GM12872 (cell line): ENCODE measurements around the gene XPO4.

Experiments used
- TF ChIP-seq, protein P1 (sequence below): IDR thresholded peaks from 3 replicates; pipeline ENCODE4 v1.5.1; 2011; ENCODE audit warnings: low read depth, mild to moderate bottlenecking, low read length, moderate library complexity; ENCODE audit not compliant: insufficient read depth

The XPO4 gene

DNA sequence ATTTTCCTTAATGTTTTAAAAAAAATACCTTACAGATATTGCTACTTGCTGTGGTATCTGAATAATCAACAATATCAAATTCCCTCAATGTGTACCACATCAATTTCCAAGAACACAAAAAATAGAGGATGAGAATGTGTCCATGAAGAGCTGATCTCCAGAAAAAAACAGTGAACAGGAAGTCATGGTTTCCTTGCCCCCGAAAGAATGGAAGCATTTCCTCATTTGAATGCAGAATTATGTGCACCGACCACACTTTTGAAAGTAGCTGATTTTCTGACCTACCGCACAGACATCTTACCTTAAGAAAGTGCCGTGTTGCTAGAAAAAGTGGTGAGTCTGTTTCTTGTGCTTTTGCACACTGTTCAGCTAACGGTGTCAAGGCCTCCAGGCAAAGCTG lies 115.4 kb downstream of the XPO4 start:
- TF ChIP-seq, protein P1, sequence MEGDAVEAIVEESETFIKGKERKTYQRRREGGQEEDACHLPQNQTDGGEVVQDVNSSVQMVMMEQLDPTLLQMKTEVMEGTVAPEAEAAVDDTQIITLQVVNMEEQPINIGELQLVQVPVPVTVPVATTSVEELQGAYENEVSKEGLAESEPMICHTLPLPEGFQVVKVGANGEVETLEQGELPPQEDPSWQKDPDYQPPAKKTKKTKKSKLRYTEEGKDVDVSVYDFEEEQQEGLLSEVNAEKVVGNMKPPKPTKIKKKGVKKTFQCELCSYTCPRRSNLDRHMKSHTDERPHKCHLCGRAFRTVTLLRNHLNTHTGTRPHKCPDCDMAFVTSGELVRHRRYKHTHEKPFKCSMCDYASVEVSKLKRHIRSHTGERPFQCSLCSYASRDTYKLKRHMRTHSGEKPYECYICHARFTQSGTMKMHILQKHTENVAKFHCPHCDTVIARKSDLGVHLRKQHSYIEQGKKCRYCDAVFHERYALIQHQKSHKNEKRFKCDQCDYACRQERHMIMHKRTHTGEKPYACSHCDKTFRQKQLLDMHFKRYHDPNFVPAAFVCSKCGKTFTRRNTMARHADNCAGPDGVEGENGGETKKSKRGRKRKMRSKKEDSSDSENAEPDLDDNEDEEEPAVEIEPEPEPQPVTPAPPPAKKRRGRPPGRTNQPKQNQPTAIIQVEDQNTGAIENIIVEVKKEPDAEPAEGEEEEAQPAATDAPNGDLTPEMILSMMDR: no peak

DNA sequence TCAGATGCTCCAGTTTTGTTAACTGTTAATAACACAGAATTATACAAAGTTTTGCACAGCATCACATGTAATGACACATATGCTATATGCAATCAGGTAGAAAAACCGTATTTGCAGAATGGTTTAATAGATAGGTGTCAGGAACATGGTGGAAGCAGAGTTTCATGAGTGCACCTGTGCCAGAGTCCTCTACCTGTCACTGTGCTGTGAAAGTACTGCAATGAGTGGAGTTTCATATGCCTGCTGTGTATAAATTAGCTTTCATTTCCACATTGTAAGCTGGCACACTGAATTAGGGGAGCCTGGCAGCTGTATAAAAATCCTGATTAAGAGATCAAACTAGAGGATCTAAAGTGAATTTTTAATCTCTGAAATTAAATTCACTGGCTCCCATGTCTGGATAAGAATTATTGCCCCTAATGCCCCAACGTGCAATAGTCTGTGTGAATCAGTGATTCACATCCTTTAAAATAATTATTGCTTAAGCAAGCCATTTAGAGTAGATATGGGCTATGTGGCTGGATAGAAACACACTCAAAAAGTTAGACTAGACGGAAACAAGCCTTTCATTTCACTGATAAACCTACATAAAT lies 120.3 kb downstream of the XPO4 start:
- TF ChIP-seq, protein P1: no peak

DNA sequence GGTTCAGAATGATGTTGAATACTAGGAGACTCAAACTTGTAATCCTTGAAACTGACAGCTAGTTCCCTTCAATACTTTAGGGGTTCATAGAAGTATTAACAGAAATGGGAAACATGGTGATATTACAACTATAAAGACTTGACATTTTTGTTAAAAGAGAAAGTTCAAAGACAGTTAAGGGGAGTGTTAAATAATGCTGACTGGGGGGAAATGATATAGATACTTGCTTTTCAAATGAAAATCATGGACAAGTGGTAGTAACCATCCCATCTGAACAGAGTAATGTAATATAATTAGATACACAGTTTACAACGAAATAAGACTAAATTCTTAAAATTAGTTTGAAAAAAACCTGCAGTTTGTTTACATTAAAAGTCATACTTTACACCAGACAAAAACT lies 122.2 kb downstream of the XPO4 start:
- TF ChIP-seq, protein P1: no peak

DNA sequence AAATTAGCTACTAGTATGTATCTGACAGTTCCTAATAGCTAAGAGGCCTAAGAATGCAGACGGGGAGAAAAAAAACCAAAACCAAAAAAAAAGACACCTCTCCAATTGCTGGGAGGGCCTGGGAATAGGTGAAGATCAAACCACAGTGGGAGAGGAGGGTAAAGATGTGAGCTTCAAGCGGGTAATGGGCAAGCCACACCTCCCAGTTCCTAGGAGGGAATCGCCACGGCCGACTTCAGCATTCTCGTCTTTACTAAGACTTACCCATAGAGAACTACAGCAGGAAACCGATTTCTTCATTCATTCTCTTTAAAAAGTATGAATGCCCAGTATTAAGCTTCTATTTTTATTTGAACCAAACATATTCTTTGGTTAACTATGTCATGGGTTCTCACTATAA lies 123.1 kb downstream of the XPO4 start:
- TF ChIP-seq, protein P1: no peak

DNA sequence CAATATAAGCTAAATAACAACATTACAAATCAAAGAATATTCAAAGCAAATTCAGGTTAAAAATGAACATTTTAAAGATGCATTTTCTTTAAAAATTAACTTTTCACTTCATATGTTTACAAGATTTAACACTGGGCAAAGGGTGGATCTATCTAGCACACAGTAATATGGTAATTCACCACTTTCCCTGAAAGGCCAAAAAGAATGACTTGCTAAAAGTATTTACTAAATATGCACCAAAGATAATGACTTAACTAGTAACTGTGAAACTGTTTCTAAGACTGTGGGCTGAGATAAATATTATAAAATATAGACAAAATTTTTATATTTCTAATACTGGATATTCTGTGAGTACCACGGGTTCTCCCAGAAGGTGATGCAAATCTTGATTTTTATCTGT lies 124.2 kb downstream of the XPO4 start:
- TF ChIP-seq, protein P1: no peak

DNA sequence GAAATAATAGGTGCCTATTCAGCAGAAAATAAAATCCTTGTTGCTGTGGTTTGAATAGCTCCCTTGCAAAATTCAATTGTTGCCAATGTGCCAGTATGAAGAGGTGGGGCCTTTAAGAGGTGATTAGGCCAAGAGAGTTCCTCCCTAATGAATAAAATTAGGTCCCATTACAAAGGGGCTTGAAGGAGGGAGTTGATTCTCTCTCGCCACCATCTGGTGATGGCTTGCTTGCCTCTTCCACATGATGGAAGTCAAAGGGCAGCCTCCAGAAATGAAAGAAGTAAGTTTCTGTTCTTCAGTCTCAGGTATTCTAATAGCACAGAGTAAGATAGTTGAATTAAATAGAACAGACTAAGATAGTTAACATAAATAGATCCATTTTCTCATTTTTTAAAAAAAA lies 125.8 kb downstream of the XPO4 start:
- TF ChIP-seq, protein P1: no peak

DNA sequence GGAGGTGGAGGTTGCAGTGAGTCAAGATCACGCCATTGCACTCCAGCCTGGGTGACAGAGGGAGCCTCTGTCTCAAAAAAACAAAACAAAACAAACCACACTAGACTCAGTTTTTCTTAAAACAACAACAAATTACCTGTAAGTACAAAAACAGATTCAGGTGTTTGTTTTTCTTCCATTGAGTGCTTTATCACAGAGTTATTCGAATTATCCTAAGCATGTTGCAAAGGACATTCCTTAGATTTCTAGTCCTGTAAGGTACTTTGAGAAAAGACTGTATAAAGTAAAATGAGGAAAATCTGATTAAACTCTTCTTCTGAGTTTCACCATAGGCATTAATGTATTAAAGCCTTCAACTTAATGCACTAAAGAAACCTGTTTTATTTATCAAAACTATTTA lies 126.6 kb downstream of the XPO4 start:
- TF ChIP-seq, protein P1: no peak
